Osteoblast (primary cell): ENCODE results near the gene AQP2. TPM values are rescaled to one million over a fixed set of nuclear protein-coding genes. Genes with fewer than 3 reads are reported as not detected.

Experiments
- DNase-seq: peaks from one replicate; pipeline ENCODE4 v3.0.0; 2011; ENCODE audit warnings: low spot score, mixed read lengths; ENCODE audit not compliant: insufficient read length; ENCODE audit errors: missing footprints
- H2AFZ ChIP-seq: 2 replicates; pipeline ENCODE4 v1.6.0; 2011; ENCODE audit warnings: mild to moderate bottlenecking, low read length
- H3K27ac ChIP-seq: 2 replicates; pipeline ENCODE4 v1.5.1; 2011; ENCODE audit warnings: mild to moderate bottlenecking, low read depth, low read length, moderate library complexity
- H3K27me3 ChIP-seq: 2 replicates; pipeline ENCODE4 v1.6.0; 2012; ENCODE audit warnings: mild to moderate bottlenecking, control low read depth, inconsistent platforms, low read length, moderate library complexity; ENCODE audit not compliant: insufficient read depth
- H3K36me3 ChIP-seq: 2 replicates; pipeline ENCODE4 v1.5.1; 2011; ENCODE audit warnings: mild to moderate bottlenecking, low read length, control low read depth, moderate library complexity; ENCODE audit not compliant: insufficient read depth
- H3K4me1 ChIP-seq: 2 replicates; pipeline ENCODE4 v1.5.1; 2011; ENCODE audit warnings: mild to moderate bottlenecking, low read length, control low read depth, moderate library complexity; ENCODE audit not compliant: insufficient read depth
- H3K4me2 ChIP-seq: 2 replicates; pipeline ENCODE4 v1.6.0; 2011; ENCODE audit warnings: mild to moderate bottlenecking, low read length; ENCODE audit not compliant: insufficient read depth
- H3K4me3 ChIP-seq: fragments of 200-600 bp; sonication (generic); 3 replicates; pipeline ENCODE4 v1.5.1; 2012; ENCODE audit warnings: mild to moderate bottlenecking, low read length, inconsistent platforms; ENCODE audit not compliant: insufficient read depth
- H3K79me2 ChIP-seq: 2 replicates; pipeline ENCODE4 v1.6.0; 2012; ENCODE audit warnings: mild to moderate bottlenecking, low read length, control low read depth, inconsistent platforms; ENCODE audit not compliant: insufficient read depth
- H3K9me3 ChIP-seq: 2 replicates; pipeline ENCODE4 v1.5.1; 2011; ENCODE audit warnings: low read depth, low read length, control low read depth
- H4K20me1 ChIP-seq: 2 replicates; pipeline ENCODE4 v1.6.0; 2012; ENCODE audit warnings: mild to moderate bottlenecking, low read length, control low read depth; ENCODE audit not compliant: insufficient read depth
- CTCF ChIP-seq: IDR thresholded peaks from 2 replicates; pipeline ENCODE4 v1.5.1; 2011; ENCODE audit warnings: mild to moderate bottlenecking, low read depth, low read length, moderate library complexity; ENCODE audit errors: extremely low read depth
- total RNA-seq: library from RNA; depleted of rRNA; stranded (reverse); fragments of >200 nt; gene quantifications from 2 replicates; pipeline ENCODE4 v1.2.3, GENCODE V29; 2012

The AQP2 gene
- total RNA-seq, 1 donor: not detected

GRCh38 chr12:49925433-49926204, 24.9 kb upstream of the AQP2 start:
- H3K79me2 ChIP-seq: no peaks in the 10 kb centered on the region
- no peaks in the 10 kb centered on the region for H3K36me3 ChIP-seq
- no peaks in the 10 kb centered on the region for H3K27me3 ChIP-seq
- H3K4me1 ChIP-seq: peaks cover 7% of the 10 kb centered on the region
- H3K4me3 ChIP-seq: no peak overlapping the region
- no peaks in the 10 kb centered on the region for H4K20me1 ChIP-seq
- DNase-seq: no peak
- no peaks in the 10 kb centered on the region for H3K9me3 ChIP-seq
- H3K4me2 ChIP-seq: no peak overlapping the region
- H3K27ac ChIP-seq: no peak overlapping the region
- TF ChIP-seq CTCF: no peak
- peak overlapping the region; percentile 44 for H2AFZ ChIP-seq

- H3K4me3 ChIP-seq: no peak overlapping the region
- no peaks in the 10 kb centered on the region for H3K27me3 ChIP-seq
- H4K20me1 ChIP-seq: no peaks in the 10 kb centered on the region
- H3K9me3 ChIP-seq: no peaks in the 10 kb centered on the region
- no peak for DNase-seq
- H2AFZ ChIP-seq: no peak overlapping the region
- no peaks in the 10 kb centered on the region for H3K79me2 ChIP-seq
- H3K36me3 ChIP-seq: no peaks in the 10 kb centered on the region
- H3K4me2 ChIP-seq: no peak overlapping the region
- no peak for TF ChIP-seq CTCF
- peaks cover 8% of the 10 kb centered on the region for H3K4me1 ChIP-seq
- H3K27ac ChIP-seq: no peak overlapping the region
Measured at GRCh38 chr12:49928471-49928870, 22.1 kb upstream of the AQP2 start.

GRCh38 chr12:49929581-49929980, 21.0 kb upstream of the AQP2 start:
- DNase-seq: no peak

More at GRCh38 chr12:49929581-49929980, 21.0 kb upstream of the AQP2 start:
- Histone ChIP-seq H3K27ac (no peak overlapping the region), H3K4me2 (no peak overlapping the region), H3K79me2 (no peaks in the 10 kb centered on the region), H3K4me1 (peaks cover 8% of the 10 kb centered on the region), H4K20me1 (no peaks in the 10 kb centered on the region), H2AFZ (no peak overlapping the region), H3K36me3 (no peaks in the 10 kb centered on the region), H3K9me3 (no peaks in the 10 kb centered on the region), H3K4me3 (no peak overlapping the region), H3K27me3 (no peaks in the 10 kb centered on the region)
- TF ChIP-seq CTCF: no peak
